Keratinocyte (primary cell): ENCODE results near the gene RGSL1.

Source experiments
- EZH2 ChIP-seq: IDR thresholded peaks from one replicate; pipeline ENCODE4 v1.6.1; 2012; ENCODE audit warnings: inconsistent platforms, mild to moderate bottlenecking, low read length, moderate library complexity
- TF ChIP-seq, protein P1 (sequence below), 3 experiments: IDR thresholded peaks in 1 of 3; conservative IDR thresholded peaks in 1 of 3; optimal IDR thresholded peaks in 1 of 3; 2 replicates in 2 of 3; 3 replicates in 1 of 3; pipeline versions ENCODE3 to v1.5.1; 2011; ENCODE audit warnings: low read length in 3 of 3, mild to moderate bottlenecking in 3 of 3, moderate library complexity in 2 of 3, control low read depth in 1 of 3, inconsistent platforms in 1 of 3; ENCODE audit not compliant: insufficient read depth in 2 of 3; ENCODE audit errors: extremely low read depth in 1 of 3

- TF ChIP-seq, protein P1, sequence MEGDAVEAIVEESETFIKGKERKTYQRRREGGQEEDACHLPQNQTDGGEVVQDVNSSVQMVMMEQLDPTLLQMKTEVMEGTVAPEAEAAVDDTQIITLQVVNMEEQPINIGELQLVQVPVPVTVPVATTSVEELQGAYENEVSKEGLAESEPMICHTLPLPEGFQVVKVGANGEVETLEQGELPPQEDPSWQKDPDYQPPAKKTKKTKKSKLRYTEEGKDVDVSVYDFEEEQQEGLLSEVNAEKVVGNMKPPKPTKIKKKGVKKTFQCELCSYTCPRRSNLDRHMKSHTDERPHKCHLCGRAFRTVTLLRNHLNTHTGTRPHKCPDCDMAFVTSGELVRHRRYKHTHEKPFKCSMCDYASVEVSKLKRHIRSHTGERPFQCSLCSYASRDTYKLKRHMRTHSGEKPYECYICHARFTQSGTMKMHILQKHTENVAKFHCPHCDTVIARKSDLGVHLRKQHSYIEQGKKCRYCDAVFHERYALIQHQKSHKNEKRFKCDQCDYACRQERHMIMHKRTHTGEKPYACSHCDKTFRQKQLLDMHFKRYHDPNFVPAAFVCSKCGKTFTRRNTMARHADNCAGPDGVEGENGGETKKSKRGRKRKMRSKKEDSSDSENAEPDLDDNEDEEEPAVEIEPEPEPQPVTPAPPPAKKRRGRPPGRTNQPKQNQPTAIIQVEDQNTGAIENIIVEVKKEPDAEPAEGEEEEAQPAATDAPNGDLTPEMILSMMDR (optimal IDR thresholded peaks at IDR 0.05 in 1 of 3, IDR thresholded peaks at IDR 0.05 in 1 of 3, conservative IDR thresholded peaks at IDR 0.05 in 1 of 3; ENCODE audit: extremely low read depth in 1 of 3, insufficient read depth in 2 of 3, low read length in 3 of 3), result no peak
- TF ChIP-seq EZH2, result no peak
Observed at GRCh38 chr1:182433580-182433979, 16.4 kb upstream of the RGSL1 start.
